ENCODE results near the gene DMRT2. TPM values are rescaled to one million over a fixed set of nuclear protein-coding genes. Genes with fewer than 3 reads are reported as not detected.

The DMRT2 gene
- total RNA-seq, 1 donor from 2014 or later: 0.53 TPM

GRCh38 chr9:1024112-1024511 is 26.0 kb upstream of the DMRT2 start:
- no peaks in the 10 kb centered on the region for H3K27me3 ChIP-seq (ENCODE audit: control insufficient read depth, insufficient read depth, low read length)
- peak; percentile 69 for DNase-seq (ENCODE audit: low read depth)
- no peak for FAIRE-seq
- H3K4me3 ChIP-seq (ENCODE audit: low read depth, low read length): no peak overlapping the region
- no peak for TF ChIP-seq CTCF (IDR thresholded peaks at IDR 0.05; ENCODE audit: insufficient read depth, low read length, severe bottlenecking)
- H3K36me3 ChIP-seq (ENCODE audit: control insufficient read depth, insufficient read depth, low read length): no peaks in the 10 kb centered on the region

- FAIRE-seq: no peak
These were observed 25.0 kb upstream of the DMRT2 start for GRCh38 chr9:1025131-1025530.

GRCh38 chr9:1026219-1026618 is 23.9 kb upstream of the DMRT2 start:
- TF ChIP-seq CTCF (IDR thresholded peaks at IDR 0.05; ENCODE audit: insufficient read depth, low read length, severe bottlenecking): no peak
- Histone ChIP-seq H3K27me3 (ENCODE audit: control insufficient read depth, insufficient read depth, low read length) (no peaks in the 10 kb centered on the region), H3K36me3 (ENCODE audit: control insufficient read depth, insufficient read depth, low read length) (no peaks in the 10 kb centered on the region), H3K4me3 (ENCODE audit: low read depth, low read length) (no peak overlapping the region)
- FAIRE-seq (no peak), DNase-seq (ENCODE audit: low read depth) (no peak)

More at GRCh38 chr9:1025131-1025530, 25.0 kb upstream of the DMRT2 start:
- H3K36me3 ChIP-seq (ENCODE audit: control insufficient read depth, insufficient read depth, low read length): no peaks in the 10 kb centered on the region
- TF ChIP-seq CTCF (IDR thresholded peaks at IDR 0.05; ENCODE audit: insufficient read depth, low read length, severe bottlenecking): no peak
- H3K27me3 ChIP-seq (ENCODE audit: control insufficient read depth, insufficient read depth, low read length): no peaks in the 10 kb centered on the region
- H3K4me3 ChIP-seq (ENCODE audit: low read depth, low read length): no peak overlapping the region
- DNase-seq (ENCODE audit: low read depth): peak; percentile 91

GRCh38 chr9:1028501-1029190 is 21.5 kb upstream of the DMRT2 start:
- TF ChIP-seq CTCF (IDR thresholded peaks at IDR 0.05; ENCODE audit: insufficient read depth, low read length, severe bottlenecking): no peak
- no peaks in the 10 kb centered on the region for H3K27me3 ChIP-seq (ENCODE audit: control insufficient read depth, insufficient read depth, low read length)
- FAIRE-seq (no peak), DNase-seq (ENCODE audit: low read depth) (no peak)
- H3K4me3 ChIP-seq (ENCODE audit: low read depth, low read length): no peak overlapping the region
- no peaks in the 10 kb centered on the region for H3K36me3 ChIP-seq (ENCODE audit: control insufficient read depth, insufficient read depth, low read length)

GRCh38 chr9:1031951-1032601 is 18.1 kb upstream of the DMRT2 start:
- no peak for TF ChIP-seq CTCF (IDR thresholded peaks at IDR 0.05; ENCODE audit: insufficient read depth, low read length, severe bottlenecking)
- Histone ChIP-seq H3K36me3 (ENCODE audit: control insufficient read depth, insufficient read depth, low read length) (no peaks in the 10 kb centered on the region), H3K27me3 (ENCODE audit: control insufficient read depth, insufficient read depth, low read length) (no peaks in the 10 kb centered on the region), H3K4me3 (ENCODE audit: low read depth, low read length) (no peak overlapping the region)
- FAIRE-seq (no peak), DNase-seq (ENCODE audit: low read depth) (no peak)

All from bronchial epithelial cell (primary cell).